SKM-1 treated with dmso at 0.1 percent for 144 hours (cell line): ENCODE data around the gene KHK.

Experiments
- DNase-seq: peaks from one replicate; lab custom pipeline; 2025; ENCODE audit not compliant: unreplicated experiment; lab: John Stamatoyannopoulos, UW

KHK gene

GRCh38 chr2:27086724-27087593 is at the start of gene KHK:
TSS of gene KHK (plus strand) at chr2:27086772. CDS start at chr2:27087260, 488 bp downstream.
- DNase-seq, result no peak

- no peak for DNase-seq
Measured at GRCh38 chr2:27038012-27038411, 48.6 kb upstream of the KHK start.

- no peak for DNase-seq
Measured at GRCh38 chr2:27038631-27039339, 47.8 kb upstream of the KHK start.

GRCh38 chr2:27039426-27039825 is 47.1 kb upstream of the KHK start:
- DNase-seq, result no peak

GRCh38 chr2:27039871-27040270 is 46.7 kb upstream of the KHK start:
- no peak for DNase-seq

- no peak for DNase-seq
Measured at GRCh38 chr2:27040282-27040681, 46.3 kb upstream of the KHK start.

GRCh38 chr2:27041752-27042151 is 44.8 kb upstream of the KHK start:
- DNase-seq, result no peak

- no peak for DNase-seq
Measured at GRCh38 chr2:27042159-27042661, 44.4 kb upstream of the KHK start.

GRCh38 chr2:27042985-27043634 is 43.5 kb upstream of the KHK start:
- DNase-seq, result no peak

- DNase-seq, result no peak
Measured at GRCh38 chr2:27049422-27050280, 36.9 kb upstream of the KHK start.

GRCh38 chr2:27050281-27050995 is 36.1 kb upstream of the KHK start:
- peak; percentile 94 for DNase-seq

- DNase-seq, result peak; percentile 92
Measured at GRCh38 chr2:27050996-27051901, 35.3 kb upstream of the KHK start, which contains the start of gene AGBL5. TSS of gene AGBL5 (plus strand) at chr2:27051668. CDS start at chr2:27052959, 1,291 bp downstream.

GRCh38 chr2:27051902-27052645 is 34.5 kb upstream of the KHK start:
- DNase-seq, result no peak

- DNase-seq, result no peak
Measured at GRCh38 chr2:27053321-27053720, 33.3 kb upstream of the KHK start.

GRCh38 chr2:27053776-27054175 is 32.8 kb upstream of the KHK start:
- DNase-seq, result no peak

- DNase-seq, result no peak
Measured at GRCh38 chr2:27054721-27055120, 31.9 kb upstream of the KHK start.

GRCh38 chr2:27057184-27057583 is 29.4 kb upstream of the KHK start:
- no peak for DNase-seq

GRCh38 chr2:27058210-27058609 is 28.4 kb upstream of the KHK start:
- DNase-seq, result no peak
